T-helper 22 cell (primary cell): ENCODE measurements around the gene GNAO1.

Source experiments
- DNase-seq: peaks from one replicate; pipeline ENCODE4 v3.0.0-alpha.2; 2020; ENCODE audit warnings: low read depth

Gene GNAO1

DNA sequence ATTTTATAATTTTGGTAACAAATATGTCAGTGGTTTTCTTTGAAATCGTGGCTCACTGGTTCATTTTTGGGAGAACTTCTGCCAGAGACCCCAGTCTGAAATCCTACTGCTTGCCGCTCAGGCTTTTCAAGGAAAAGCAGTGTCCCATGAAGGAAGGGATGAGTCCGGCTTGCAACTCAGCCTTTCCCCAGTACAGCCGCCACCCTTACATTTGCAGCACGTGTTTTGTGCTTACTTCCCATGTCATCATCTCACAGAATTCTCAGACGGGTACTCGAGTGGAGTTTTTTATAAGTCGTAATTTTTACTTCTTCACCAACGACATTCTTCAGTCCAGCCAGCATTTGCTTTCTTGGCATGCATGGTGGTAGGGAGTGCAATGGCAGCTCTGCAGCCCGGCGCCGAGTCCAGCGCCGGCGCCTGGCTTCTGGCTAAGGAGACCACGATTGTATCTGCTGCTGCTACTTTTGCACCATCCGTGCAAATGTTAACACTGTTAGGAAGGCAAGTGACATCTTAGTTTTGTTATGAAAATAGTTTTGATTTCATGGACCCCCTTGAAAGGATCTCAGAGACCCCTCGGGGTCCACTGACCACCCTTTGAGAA is 123.1 kb downstream of the GNAO1 start:
- DNase-seq: no peak

DNA sequence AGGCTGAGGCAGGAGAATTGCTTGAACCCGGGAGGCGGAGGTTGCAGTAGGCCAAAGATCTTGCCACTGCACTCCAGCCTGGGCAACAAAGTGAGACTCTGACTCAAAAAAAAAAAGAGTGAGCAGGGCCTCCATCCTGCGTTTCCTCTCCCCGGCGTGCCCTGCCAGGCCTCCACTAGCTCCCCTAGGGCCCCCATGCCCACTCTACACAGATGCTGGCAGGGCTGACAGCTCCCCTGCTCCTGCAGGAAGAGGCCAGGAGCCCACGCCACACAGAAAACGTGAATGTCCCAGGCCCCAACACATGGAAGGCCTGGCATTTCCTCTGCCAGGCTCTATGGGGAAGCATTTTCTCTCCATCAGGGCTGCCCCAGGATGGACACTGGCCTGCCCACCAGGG is 124.7 kb downstream of the GNAO1 start:
- DNase-seq: no peak

DNA sequence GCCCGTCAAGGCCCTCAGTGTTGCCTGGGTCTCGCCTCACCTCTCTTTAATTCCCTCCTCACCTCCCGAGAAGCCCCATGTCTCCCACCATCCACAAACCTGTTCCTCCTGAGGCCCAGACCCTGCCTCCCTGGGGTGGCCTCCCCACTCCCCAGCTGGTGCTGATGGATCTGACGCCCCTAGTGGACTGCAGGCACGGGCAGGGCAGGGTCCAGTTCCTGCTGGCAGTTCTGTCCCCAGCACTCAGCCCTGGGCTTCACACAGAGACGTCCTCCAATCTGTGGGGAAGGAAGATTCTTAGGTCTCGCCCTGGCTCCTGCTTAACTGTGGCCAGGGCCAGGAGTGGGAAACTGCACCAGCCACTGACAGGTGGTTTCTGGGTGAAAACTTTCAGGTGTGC is 125.3 kb downstream of the GNAO1 start:
- DNase-seq: no peak

DNA sequence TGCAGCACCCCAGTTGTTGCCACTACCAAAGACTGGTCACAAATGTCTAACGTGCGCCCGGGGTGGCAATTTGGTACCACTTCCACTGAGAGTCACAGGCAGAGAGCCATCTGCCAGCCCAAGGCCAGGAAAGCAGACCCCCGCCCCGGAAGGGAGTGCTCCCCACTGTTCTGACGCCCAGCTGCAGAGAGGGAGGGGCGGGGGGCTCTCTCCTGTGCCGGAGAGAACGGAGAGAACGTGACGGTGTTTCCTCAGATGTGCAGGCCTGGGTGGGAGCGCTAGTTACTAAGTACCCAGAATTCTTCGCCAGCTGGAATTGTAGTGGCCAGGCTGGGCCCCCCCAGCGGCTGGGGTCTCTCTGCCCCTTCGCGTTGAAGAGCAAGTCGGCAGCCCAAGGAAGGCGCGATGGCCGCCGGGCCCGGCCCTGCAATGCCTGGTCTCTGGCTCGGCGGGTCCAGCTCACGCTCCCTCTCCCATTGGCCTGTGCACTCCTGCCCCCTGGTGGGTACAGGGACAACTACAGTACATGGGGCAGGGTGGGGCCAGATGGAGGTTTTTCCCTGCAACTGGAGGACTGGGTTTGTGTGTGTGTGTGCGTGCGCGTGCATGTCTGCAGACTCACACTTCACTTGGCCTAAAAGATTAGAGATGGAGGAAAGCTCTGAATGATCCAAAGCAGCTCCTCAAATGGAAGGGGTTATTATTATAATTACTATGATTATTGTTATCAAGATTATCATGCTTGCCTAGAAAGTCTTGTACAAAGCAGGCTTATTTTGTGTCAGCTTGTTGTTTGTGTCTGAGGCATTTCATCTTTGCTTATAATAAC is 126.9 kb downstream of the GNAO1 start:
- DNase-seq: peak; percentile 45

DNA sequence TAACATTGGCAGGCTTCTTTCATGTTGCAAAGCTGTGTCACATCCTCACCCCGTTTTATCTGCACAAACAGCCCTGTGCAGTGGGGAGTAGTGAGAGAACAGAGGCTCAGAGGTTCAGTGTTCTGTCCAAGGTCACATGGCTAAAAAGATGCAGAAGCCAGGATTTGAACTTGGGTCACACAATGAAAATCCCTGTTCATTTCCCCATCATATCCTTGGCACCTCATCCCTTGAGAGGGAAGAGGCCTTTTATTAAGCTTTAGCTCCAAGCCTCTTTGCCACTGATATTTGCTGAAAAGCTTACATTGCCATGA is 127.5 kb downstream of the GNAO1 start:
- no peak for DNase-seq

DNA sequence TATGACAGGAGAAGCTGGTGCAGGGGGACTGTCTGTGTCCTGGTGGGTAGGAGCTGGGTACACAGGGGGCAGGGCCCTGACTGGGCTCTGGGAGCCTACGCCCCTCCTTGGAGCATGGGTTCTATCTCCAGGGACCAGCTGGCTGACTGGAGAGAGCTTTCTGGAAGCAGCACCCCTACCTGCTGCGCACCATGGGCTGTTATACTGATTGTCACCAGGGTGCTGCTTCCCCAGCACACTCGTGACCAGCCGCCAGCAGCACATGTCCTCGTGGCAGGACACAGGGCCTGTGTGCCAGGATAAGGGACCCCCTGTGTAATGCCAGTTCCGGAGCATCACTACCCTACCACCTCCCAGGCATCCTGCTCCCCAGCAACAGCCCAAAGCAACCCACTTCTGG is 128.1 kb downstream of the GNAO1 start:
- no peak for DNase-seq

DNA sequence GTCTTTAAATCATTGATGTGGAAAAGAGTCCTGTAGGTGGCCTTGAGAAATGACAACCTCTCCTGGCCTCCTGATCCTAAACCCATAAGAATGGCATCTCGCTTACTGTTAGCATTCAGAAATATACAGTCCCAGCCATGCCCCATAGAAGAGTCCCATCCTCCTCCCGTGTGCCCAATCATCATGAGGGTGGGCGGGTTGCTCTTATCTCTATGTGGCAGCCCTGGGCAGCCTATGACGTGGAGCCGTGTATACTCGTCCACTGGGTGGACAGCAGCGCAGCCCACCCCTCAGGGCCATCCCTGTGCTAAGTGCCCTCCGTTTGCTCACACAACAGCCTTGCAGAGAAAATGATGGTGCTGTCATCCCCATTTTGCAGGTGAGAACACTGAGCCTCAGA is 128.8 kb downstream of the GNAO1 start:
- DNase-seq: no peak

DNA sequence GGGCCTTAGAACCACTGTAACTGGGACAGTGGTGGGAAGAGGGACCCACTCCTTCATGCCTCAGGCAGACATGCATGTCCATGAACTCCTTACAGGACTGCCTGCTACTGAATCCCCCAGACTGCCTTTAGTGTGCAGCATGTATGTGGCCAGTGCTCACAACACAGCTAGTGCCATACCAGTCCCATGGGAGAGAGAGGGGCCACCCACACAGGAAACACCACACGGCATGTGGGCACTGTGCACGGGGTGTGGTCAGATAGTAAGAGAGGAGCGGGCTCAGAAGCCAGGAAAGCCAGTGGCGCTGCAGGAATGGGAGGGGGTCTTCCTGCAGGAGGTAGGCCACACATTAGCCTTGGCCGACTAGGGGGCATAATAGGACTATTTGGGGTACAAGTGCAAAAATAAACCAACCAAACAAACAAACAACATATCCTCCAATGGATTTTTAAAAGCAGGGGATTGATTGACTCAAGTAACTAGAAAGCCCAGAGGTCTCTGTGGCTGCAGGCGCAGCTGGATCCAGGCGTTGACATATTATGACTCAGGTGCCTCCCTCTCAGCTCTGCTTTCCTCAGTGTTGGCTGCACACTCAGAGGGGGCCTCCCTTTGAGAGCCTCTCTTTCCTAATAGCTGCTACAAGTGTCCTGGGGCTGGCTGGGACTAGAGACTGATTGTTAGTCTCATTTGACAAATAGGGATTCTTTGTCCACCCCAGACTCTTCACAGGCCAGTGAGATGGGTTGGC is 129.7 kb downstream of the GNAO1 start:
- DNase-seq: no peak

DNA sequence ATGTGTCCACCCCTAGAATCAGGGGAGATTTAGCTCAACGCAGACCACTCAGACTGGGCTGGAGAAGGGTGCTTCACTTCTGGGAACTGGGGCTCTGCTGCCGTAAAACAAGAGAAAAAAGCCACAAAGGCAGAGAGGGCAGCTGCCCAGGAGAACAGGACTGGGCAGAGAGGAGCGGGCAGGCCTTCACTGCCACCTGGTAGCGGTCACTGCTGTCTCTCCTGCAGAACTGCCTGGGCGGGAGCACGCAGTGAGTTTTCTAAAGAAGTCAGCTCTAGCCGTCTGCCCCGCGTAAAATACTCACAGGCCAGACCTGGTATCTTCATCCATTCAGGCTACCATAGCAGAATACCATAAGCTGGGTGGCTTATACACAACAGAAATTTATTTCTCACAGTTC is 130.3 kb downstream of the GNAO1 start:
- no peak for DNase-seq

DNA sequence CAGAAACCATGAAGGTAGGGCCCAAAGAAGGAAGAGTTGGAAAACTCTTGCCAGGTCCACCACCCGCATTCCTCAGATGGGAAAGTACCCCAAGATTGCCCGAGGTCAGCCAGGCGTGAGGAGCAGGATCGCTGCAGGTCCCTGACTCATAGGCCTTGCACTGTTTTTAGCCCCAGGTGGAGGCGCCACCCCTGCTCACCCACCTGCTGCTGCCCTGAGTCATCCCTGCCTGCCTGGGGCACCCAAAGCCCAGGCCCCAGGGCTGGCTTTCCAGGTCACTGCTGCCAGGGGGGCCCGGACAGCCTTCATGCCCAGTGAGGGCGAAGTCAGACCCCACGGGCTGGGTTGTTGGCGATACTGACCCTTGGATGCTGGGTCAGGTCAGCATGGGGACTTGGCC is 133.1 kb downstream of the GNAO1 start:
- no peak for DNase-seq

DNA sequence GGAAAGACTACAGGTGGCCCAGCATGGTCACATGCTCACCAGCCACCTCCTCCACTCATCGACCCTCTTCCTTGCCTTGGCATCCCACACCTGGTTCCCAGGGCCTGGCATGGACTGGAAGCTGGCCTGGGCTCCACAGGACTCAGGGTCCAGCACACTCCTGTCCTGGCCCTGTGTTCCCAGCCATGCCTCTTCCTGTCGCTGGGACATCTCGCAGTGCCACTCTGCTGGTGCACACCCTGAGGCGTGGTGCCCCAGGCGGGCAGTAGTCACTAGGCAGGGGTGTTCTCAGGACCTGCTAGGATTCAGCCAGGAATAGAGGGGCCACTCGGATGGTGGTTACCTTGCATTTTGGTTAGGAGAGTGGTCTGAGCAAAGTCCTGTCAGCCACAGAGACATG is 134.7 kb downstream of the GNAO1 start:
- DNase-seq: no peak

DNA sequence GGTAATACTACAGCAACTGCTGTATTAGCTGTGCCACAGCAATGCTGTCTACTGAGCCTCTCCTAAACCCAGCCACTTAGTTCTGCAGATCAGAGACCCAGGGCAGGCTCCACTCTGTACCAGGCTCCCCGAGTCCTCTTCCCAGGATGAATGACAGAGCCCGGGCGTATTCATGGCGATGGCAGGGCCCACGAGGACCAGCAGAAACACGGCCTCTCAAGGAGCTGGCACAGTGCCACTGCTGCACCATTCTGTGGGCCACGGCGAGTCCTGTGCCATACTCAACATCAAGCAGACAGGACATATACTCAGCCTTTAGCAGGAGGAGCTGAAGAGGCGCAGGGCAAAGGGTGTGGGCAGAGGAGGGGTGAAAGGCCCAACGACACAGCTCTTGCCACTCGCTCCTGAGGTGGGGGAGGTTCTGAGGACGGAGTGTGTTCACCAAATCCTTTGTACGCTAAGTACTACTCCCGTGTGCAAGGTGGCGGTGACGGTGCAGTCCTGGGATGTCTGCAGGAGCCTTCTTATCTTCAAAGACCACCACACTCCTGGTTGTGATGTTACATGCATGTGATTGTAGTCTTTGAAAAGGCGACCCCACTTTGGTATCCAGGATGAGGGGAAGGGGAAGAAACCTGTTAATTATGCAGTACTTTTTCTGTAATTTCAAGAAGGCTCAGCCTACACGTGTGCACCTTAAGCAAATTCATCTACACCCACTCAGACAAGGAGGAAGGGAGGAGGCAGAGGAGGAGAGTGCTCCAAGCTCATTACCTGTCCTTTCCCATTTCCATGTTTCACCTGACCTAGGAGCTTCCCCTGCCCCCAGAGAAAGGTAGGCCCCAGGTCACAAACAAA is 136.0 kb downstream of the GNAO1 start:
- no peak for DNase-seq

DNA sequence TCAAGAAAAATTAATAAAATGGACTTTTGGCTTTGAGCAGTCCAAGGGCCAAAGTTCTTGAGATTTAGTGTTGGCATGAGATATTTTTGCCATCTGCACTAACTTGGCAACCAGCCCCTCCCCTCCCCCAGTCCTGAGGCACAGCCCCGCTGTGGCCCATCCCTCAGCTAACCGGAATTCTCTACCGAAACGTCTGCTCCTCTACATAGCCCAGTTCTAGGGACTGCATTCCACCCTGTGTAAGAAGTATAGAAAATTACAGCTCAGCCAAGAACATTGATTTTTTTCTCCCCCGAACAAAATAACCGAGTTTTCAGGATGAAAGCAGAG is 136.6 kb downstream of the GNAO1 start:
- DNase-seq: no peak

DNA sequence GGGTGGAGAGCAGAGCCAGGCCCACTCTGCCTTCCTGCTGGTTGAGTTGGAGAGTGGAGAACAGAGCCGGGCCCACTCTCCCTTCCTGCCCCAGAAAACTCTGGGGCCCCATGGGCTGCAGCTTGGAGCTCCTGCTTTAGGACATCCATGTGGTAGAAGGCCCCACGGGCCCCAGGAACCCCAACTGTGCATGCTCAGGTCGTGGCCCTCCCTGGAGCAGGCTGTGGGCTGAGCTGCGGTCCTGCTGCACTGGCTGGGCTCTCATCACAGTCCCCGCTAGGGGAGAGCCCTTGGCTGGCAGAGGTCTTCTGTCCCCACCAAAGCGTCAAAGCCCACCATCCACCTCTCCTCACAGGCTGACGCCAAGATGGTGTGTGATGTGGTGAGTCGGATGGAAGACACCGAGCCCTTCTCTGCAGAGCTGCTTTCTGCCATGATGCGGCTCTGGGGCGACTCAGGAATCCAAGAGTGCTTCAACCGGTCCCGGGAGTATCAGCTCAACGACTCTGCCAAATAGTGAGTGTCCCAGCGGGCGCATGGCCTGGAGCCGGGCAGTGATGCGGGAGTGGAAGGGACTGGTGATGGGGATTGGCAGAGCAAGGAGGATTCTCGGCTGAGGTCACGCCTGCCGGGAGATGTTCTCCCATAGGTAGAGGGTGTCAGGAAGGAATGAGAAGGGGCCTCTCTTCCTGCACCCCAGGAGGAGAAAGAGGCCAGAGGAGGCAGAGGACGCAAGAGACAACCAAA is 137.2 kb downstream of the GNAO1 start:
- no peak for DNase-seq

DNA sequence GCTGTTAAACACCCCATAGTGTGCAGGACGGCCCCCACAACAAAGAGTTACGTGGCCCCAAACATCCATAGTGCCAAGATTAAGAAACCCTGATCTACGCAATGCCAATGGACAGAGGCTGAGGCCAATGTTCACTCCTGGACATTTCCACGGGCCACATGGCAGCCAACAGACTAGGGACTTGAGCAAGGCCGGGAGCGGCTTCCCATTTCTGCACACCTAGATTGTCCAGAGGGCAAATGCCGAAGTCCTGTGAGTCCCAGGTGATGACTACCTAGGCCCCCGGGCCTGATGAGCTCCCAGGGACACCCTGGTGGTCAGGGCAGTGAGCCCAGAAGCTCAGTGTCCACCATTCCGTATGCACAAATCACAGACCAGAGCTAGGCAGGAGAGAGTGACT is 138.6 kb downstream of the GNAO1 start:
- DNase-seq: no peak

DNA sequence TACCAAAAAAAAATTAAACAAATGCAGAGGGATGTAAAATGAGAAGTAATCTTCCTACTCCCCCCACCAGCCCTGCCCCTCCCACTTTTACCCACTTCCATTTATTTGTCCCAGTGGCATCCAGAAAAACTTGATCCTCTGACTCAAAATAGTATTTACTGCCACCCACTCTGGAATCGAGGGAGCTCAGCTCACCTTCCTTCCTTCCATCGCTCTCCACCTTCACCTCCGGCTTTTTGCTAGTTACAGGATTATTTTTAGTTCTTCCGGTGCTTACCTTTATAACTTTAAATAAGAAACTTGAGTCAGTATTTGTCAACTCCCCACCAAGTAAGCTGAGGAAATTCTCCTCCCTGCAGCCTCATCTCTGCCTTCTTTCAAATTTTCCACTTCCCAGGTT is 139.2 kb downstream of the GNAO1 start:
- DNase-seq: no peak

DNA sequence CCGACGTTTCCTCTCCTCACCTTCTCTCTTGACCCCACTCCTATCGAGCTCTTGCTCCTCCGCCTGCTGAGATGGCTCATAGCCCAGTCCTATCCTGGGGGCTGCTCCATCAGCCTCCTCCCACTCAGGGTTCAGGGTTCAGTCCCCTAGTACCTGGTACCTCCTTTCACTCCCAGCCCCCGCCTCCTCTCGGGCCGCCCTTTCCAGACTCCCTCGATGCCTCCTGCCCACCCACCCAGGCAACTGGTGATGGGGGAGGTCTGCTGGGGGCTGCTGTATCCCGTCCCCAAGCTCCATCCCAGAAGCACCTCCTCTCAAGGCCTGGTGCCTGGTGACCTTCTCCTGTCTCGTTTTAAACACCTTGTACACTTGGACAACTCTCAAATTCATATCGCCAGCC is 140.1 kb downstream of the GNAO1 start:
- DNase-seq: no peak

DNA sequence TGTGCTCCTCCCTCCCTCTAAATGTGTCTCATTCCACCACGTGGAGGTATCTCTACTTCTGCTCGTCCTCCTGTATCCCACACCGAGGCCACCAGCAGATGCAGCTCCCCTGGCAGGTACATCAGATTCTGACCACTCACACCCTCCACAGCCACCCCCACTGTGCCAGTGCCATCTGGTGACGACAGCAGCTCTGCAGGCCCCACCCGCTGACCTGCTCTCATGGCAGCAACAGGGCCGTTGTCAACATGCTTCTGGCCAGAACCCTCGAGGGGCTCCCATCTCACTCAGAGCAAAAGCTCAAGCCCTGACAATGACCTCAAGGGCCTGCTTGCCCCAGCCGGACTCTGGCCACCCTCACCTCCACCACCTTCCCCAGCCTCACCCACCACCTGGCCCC is 140.6 kb downstream of the GNAO1 start:
- DNase-seq: no peak

DNA sequence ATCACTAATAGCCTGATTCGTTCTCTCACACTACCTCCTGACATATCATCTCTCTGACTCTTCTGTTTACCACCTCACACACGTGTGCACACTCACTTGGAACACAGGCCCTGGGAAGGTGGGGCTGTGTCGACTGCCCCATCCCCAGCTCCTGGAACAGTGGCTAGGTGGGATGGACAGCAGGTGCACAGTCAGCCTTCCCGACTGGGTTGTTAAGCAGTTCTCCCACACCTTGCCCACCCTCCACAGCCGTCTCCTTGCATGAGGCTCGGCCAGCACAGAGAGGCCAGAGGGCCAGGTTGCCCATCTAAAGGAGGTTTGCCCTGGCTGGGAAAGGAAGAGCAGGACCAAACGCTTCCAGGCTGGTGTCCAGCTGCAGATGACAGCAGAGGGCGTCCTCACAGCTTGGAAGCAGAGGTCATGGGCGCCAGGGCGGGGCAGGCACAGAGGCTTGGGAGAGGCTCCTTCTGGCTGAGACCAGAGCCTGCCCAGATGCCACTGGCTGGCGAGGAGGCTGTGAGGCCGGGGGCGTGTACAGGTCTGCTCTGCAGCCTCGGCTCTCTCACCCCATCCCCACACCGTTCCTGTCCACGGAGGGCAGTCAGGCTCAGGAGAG is 141.3 kb downstream of the GNAO1 start:
- no peak for DNase-seq

DNA sequence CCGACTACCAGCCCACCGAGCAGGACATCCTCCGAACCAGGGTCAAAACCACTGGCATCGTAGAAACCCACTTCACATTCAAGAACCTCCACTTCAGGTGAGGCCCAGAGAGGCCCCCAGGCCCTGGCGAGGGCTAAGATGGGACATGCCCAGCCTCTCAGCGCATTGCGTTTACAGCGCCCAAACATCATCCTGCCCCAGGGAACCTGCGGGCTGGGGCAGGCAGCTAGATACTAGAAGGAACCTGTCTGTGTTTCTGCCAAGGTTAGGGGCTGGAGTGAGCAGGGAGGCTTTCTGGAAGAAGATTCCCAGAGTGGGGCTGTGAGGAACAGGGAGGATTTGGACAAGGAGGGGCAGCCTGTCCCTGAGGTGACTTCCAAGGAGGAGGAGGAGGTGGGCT is 143.5 kb downstream of the GNAO1 start:
- DNase-seq: no peak

DNA sequence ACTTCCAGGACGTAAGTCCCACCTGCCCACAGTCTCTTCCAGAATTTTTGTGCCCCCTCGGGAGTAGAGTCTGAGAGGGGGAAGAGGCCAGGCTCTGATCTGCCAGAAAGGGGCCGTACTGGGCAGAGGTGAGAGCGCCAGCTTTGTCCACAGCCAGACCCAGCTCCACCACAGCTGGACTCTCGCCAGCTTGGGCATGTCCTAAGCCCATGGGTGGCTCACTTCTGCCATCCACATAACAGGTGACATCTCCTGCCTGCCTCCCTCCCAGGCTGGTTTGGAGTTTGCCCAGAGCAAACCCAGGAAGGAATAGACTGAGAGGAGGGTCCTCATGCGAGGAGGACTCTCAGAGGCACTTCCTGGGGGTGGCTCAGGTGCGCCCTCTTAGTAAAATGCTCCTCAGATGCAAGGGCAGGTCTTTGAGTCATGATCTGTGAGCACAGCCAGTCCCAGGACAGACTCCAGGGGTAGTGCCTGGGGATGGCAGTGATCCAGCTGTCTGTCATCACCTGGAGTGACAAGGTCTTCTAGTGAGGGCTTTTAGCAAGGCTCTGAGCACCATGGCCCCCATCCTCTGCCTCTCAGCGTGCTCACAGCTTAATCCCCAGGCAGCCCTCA is 144.9 kb downstream of the GNAO1 start:
- DNase-seq: no peak
